IPS-18a (cell line): Measurements from ENCODE around the gene NLGN1.

Experiments
- H3K27ac ChIP-seq: one replicate; pipeline ENCODE4 v1.5.1; 2013; ENCODE audit warnings: low read length
- H3K27me3 ChIP-seq: one replicate; pipeline ENCODE4 v1.6.1; 2013; ENCODE audit warnings: mild to moderate bottlenecking, low read length; ENCODE audit not compliant: control insufficient read depth, insufficient read depth
- H3K36me3 ChIP-seq: one replicate; pipeline ENCODE4 v1.6.1; 2013; ENCODE audit warnings: low read depth, low read length; ENCODE audit not compliant: control insufficient read depth
- H3K4me1 ChIP-seq: one replicate; pipeline ENCODE4 v1.6.1; 2013; ENCODE audit warnings: low read depth, low read length; ENCODE audit not compliant: control insufficient read depth
- H3K4me3 ChIP-seq: one replicate; pipeline ENCODE4 v1.5.1; 2013; ENCODE audit warnings: low read length
- H3K9ac ChIP-seq: one replicate; pipeline ENCODE4 v1.6.1; 2013; ENCODE audit warnings: mild to moderate bottlenecking, low read length, moderate library complexity
- H3K9me3 ChIP-seq: one replicate; pipeline ENCODE4 v1.6.1; 2013; ENCODE audit warnings: low read depth, low read length; ENCODE audit not compliant: control insufficient read depth

Gene NLGN1

GRCh38 chr3:173399044-173399443, 1.5 kb downstream of the NLGN1 start:
- H3K4me1 ChIP-seq, result peaks cover 22% of the 10 kb centered on the region
- no peak overlapping the region for H3K9ac ChIP-seq
- H3K27ac ChIP-seq, result no peak overlapping the region
- H3K27me3 ChIP-seq, result peaks cover 40% of the 10 kb centered on the region
- H3K4me3 ChIP-seq, result peak overlapping the region; percentile 95
- no peaks in the 10 kb centered on the region for H3K36me3 ChIP-seq
- H3K9me3 ChIP-seq, result no peaks in the 10 kb centered on the region

DNA sequence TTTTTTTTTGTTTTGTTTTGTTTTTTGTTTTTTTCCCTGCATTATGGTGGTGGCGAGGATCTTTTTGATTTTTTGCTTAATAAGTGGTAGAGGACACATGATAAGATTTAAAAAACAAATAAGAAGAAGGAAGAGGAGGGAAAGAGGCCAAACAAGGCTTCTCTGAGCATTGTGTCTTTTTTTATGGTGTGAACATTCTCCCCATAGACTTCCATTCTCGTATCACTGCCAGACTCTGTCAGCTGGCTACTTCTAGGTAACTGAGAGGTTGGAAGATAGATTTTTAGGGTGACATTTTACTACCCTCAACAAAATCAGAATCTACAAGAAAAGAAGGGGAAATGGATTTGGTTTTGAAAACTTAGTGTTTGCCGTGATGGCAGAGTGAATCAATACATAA, 3.8 kb downstream of the NLGN1 start:
- no peak overlapping the region for H3K9ac ChIP-seq
- H3K27ac ChIP-seq, result no peak overlapping the region
- peaks cover 12% of the 10 kb centered on the region for H3K4me1 ChIP-seq
- H3K9me3 ChIP-seq, result no peaks in the 10 kb centered on the region
- no peak overlapping the region for H3K4me3 ChIP-seq
- H3K27me3 ChIP-seq, result peaks cover 21% of the 10 kb centered on the region
- H3K36me3 ChIP-seq, result no peaks in the 10 kb centered on the region

DNA sequence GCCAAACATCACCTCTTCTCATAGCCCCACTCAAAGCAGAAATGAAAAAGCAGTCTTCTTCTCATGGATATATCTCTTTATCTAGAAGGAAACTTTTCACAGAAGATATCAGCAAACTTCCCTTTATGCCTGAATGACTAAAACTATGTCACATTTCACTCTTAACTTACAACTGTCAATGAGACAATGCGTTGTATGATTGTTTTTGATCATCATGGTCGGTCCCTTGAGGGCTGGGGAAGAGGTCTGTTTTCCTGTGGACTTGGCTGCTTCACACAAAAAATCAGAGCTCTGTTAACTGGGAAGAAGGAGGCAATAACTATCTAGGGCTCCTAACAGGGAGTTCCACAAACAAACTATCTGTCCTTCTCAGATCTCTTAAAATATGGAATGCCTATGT, 5.1 kb downstream of the NLGN1 start:
- H3K4me1 ChIP-seq, result peaks cover 12% of the 10 kb centered on the region
- no peak overlapping the region for H3K27ac ChIP-seq
- no peak overlapping the region for H3K9ac ChIP-seq
- no peaks in the 10 kb centered on the region for H3K36me3 ChIP-seq
- no peak overlapping the region for H3K4me3 ChIP-seq
- H3K9me3 ChIP-seq, result no peaks in the 10 kb centered on the region
- H3K27me3 ChIP-seq, result peaks cover 13% of the 10 kb centered on the region

GRCh38 chr3:173403376-173403775, 5.8 kb downstream of the NLGN1 start:
- no peak overlapping the region for H3K27ac ChIP-seq
- peaks cover 11% of the 10 kb centered on the region for H3K4me1 ChIP-seq
- H3K36me3 ChIP-seq, result no peaks in the 10 kb centered on the region
- H3K4me3 ChIP-seq, result no peak overlapping the region
- H3K9ac ChIP-seq, result no peak overlapping the region
- peaks cover 10% of the 10 kb centered on the region for H3K27me3 ChIP-seq
- no peaks in the 10 kb centered on the region for H3K9me3 ChIP-seq

DNA sequence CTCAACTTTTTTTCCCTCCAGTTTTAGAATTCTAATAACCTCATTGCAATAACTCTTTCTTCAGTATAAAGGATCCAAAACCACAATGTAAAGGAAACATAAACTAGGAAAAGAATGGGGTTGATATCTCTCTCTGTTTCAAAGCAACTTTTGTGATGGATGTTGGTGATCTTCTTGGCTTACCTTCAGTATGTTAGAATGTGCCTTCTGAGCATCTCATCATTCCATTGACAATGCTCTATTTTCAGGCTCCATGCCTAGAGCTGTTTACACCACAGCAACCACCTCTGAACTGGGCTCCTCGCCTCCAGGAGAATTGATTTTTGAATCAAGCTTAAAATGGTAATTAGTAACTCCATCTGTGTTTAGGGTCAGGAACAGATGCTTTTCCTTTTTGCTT, 6.6 kb downstream of the NLGN1 start:
- Histone ChIP-seq H3K9me3 (no peaks in the 10 kb centered on the region), H3K9ac (no peak overlapping the region), H3K4me1 (peaks cover 4% of the 10 kb centered on the region), H3K4me3 (no peak overlapping the region), H3K27me3 (peaks cover 2% of the 10 kb centered on the region), H3K36me3 (no peaks in the 10 kb centered on the region), H3K27ac (no peak overlapping the region)

DNA sequence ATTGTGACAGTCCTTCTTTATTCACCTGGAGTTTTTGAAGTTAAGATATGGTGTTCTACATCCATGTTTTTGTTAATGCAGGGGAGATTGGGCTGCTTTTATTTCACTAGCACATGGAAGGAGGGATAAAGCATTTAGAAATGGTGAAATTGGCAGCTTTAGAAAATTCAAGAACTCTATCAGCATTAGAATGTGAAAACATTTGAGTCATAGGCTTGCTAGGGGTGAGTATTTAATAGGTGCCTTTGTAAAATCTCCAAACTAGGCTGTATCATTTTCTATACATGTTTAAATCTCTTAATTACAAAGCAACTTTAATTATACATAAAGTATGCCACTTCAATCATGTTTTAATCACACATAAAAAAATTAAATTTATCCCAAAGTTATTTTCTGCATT, 12.9 kb downstream of the NLGN1 start:
- Histone ChIP-seq H3K36me3 (no peaks in the 10 kb centered on the region), H3K27me3 (no peaks in the 10 kb centered on the region), H3K9ac (no peak overlapping the region), H3K4me1 (peaks cover 21% of the 10 kb centered on the region), H3K9me3 (no peaks in the 10 kb centered on the region), H3K27ac (no peak overlapping the region), H3K4me3 (no peak overlapping the region)

GRCh38 chr3:173410849-173411248, 13.3 kb downstream of the NLGN1 start:
- no peaks in the 10 kb centered on the region for H3K36me3 ChIP-seq
- H3K27me3 ChIP-seq, result no peaks in the 10 kb centered on the region
- no peak overlapping the region for H3K9ac ChIP-seq
- no peak overlapping the region for H3K27ac ChIP-seq
- no peak overlapping the region for H3K4me3 ChIP-seq
- H3K4me1 ChIP-seq, result peaks cover 21% of the 10 kb centered on the region
- no peaks in the 10 kb centered on the region for H3K9me3 ChIP-seq

DNA sequence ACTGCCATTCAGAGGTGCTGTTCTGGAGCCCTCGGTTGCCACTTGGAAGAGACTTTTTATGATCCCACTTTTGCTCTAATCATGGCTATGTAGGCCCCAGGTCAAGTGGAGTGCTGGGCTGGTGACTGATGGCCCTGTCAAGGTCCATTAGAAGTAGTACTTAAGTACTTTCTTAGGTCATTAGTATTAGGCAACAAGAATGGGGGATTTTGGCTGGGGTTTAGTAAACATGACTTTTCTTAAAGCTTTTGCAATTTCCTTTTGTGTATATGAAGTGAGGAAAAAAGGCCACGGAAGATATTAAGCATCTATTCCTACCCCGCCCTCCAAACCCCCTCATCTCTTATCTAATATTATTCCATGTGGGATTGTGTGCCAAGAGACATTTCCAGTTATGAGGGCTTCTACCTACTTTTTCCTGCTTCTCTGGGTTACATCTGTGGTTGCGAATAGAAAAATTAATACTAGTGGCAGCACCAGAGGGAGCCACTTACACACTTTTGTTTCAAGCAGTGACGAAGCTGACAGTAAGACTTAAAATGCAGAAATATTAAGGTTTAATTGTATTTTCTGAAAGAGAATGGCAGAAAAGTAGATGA, 13.9 kb downstream of the NLGN1 start:
- Histone ChIP-seq H3K27ac (no peak overlapping the region), H3K9me3 (no peaks in the 10 kb centered on the region), H3K27me3 (no peaks in the 10 kb centered on the region), H3K36me3 (no peaks in the 10 kb centered on the region), H3K9ac (no peak overlapping the region), H3K4me1 (peaks cover 21% of the 10 kb centered on the region), H3K4me3 (no peak overlapping the region)

- no peaks in the 10 kb centered on the region for H3K36me3 ChIP-seq
- no peaks in the 10 kb centered on the region for H3K27me3 ChIP-seq
- peaks cover 10% of the 10 kb centered on the region for H3K4me1 ChIP-seq
- no peak overlapping the region for H3K4me3 ChIP-seq
- no peak overlapping the region for H3K27ac ChIP-seq
- H3K9me3 ChIP-seq, result no peaks in the 10 kb centered on the region
- no peak overlapping the region for H3K9ac ChIP-seq
Observed at GRCh38 chr3:173416070-173416469, 18.5 kb downstream of the NLGN1 start.

GRCh38 chr3:173429076-173429475, 31.5 kb downstream of the NLGN1 start:
- Histone ChIP-seq H3K27ac (no peak overlapping the region), H3K9me3 (no peaks in the 10 kb centered on the region)

GRCh38 chr3:173429527-173429926, 32.0 kb downstream of the NLGN1 start:
- H3K9ac ChIP-seq, result no peak overlapping the region
- no peak overlapping the region for H3K4me3 ChIP-seq
- H3K4me1 ChIP-seq, result no peaks in the 10 kb centered on the region
- H3K27ac ChIP-seq, result no peak overlapping the region
- H3K9me3 ChIP-seq, result no peaks in the 10 kb centered on the region
- H3K36me3 ChIP-seq, result no peaks in the 10 kb centered on the region
- H3K27me3 ChIP-seq, result no peaks in the 10 kb centered on the region

More at GRCh38 chr3:173429076-173429475, 31.5 kb downstream of the NLGN1 start:
- no peaks in the 10 kb centered on the region for H3K27me3 ChIP-seq
- no peaks in the 10 kb centered on the region for H3K36me3 ChIP-seq
- no peaks in the 10 kb centered on the region for H3K4me1 ChIP-seq
- no peak overlapping the region for H3K4me3 ChIP-seq
- H3K9ac ChIP-seq, result no peak overlapping the region

DNA sequence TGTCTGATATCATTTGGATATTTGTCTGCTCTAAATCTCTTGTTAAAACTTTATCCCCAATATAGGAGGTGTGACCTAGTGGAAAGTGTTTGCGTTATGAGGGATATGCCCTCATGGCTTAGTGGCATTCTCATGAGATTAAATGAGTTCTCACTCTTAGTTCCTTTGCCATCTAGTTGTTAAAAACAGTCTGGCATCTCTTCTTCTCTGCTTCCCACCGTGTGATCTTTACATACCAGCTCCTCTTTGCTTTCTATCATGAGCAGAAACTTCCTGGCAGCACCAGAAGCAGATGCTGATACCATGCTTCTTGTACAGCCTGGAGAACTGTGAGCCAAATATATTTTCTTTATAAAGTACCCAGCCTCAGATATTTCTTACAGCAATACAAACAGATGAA, 33.0 kb downstream of the NLGN1 start:
- H3K36me3 ChIP-seq, result no peaks in the 10 kb centered on the region
- H3K9ac ChIP-seq, result no peak overlapping the region
- no peaks in the 10 kb centered on the region for H3K9me3 ChIP-seq
- no peak overlapping the region for H3K27ac ChIP-seq
- no peak overlapping the region for H3K4me3 ChIP-seq
- H3K27me3 ChIP-seq, result no peaks in the 10 kb centered on the region
- H3K4me1 ChIP-seq, result no peaks in the 10 kb centered on the region
